H1 (cell line): ENCODE measurements around the gene ASMTL. TPM values are rescaled to one million over a fixed set of nuclear protein-coding genes. Genes with fewer than 3 reads are reported as not detected.

Experiments
- CTCF ChIA-PET: fragments of 300-600 bp; sonication (Branson Sonifier 250); formaldehyde crosslinking; loops from one replicate; lab custom pipeline; 2021; ENCODE audit not compliant: partially characterized antibody; lab: Charles Lee
- POLR2A ChIA-PET: fragments of 300-600 bp; sonication (Branson Sonifier 250); formaldehyde crosslinking; loops from one replicate; lab custom pipeline; 2021; ENCODE audit warnings: inconsistent platforms; ENCODE audit not compliant: partially characterized antibody; lab: Charles Lee
- DNase-seq, 2 experiments: peaks; one replicate each; pipeline versions ENCODE4 v3.0.0 to v3.0.0-alpha.2; 2010 to 2022; ENCODE audit warnings: low spot score in 2 of 2, low read depth in 1 of 2, mixed read lengths in 1 of 2
- FAIRE-seq: peaks from 2 replicates; lab custom pipeline; 2011; peaks lifted over from hg19 to GRCh38; lab: Jason Lieb, UNC
- H2AFZ ChIP-seq: 2 replicates; pipeline ENCODE4 v1.8.1; 2012; ENCODE audit warnings: low read length, inconsistent platforms
- H2AK5ac ChIP-seq: 2 replicates; pipeline ENCODE4 v1.6.1; 2013; ENCODE audit warnings: low read depth, low read length
- H2BK120ac ChIP-seq: replicated peaks from 2 replicates; pipeline ENCODE3; 2013; ENCODE audit warnings: low read depth, low read length, inconsistent platforms
- H2BK12ac ChIP-seq: 2 replicates; pipeline ENCODE4 v1.6.1; 2013; ENCODE audit warnings: low read depth, low read length
- H2BK15ac ChIP-seq: 2 replicates; pipeline ENCODE4 v1.6.1; 2013; ENCODE audit warnings: low read length
- H2BK20ac ChIP-seq: 2 replicates; pipeline ENCODE4 v1.6.1; 2013; ENCODE audit warnings: low read length
- H2BK5ac ChIP-seq: 2 replicates; pipeline ENCODE4 v1.6.1; 2013; ENCODE audit warnings: low read depth, low read length
- H3K14ac ChIP-seq: 2 replicates; pipeline ENCODE4 v1.6.1; 2013; ENCODE audit warnings: inconsistent platforms; ENCODE audit not compliant: insufficient read length
- H3K18ac ChIP-seq: 2 replicates; pipeline ENCODE4 v1.6.1; 2013; ENCODE audit warnings: low read length; ENCODE audit errors: extremely low read depth
- H3K23ac ChIP-seq: 2 replicates; pipeline ENCODE4 v1.6.1; 2013; ENCODE audit warnings: inconsistent platforms; ENCODE audit not compliant: insufficient read length
- H3K23me2 ChIP-seq: 2 replicates; pipeline ENCODE4 v1.6.1; 2013; ENCODE audit warnings: low read depth, low read length
- H3K27ac ChIP-seq: 2 replicates; pipeline ENCODE4 v1.6.1; 2011; ENCODE audit warnings: low read depth, low read length, inconsistent platforms
- H3K27me3 ChIP-seq, 4 experiments: replicated peaks in 1 of 4; 1 replicate in 1 of 4; 2 replicates in 3 of 4; pipeline versions ENCODE4 v1.6.1 to v1.8.1; 2011 to 2013; ENCODE audit warnings: low read length in 3 of 4, mild to moderate bottlenecking in 3 of 4, inconsistent platforms in 2 of 4, mixed read lengths in 2 of 4, moderate library complexity in 1 of 4; ENCODE audit not compliant: control insufficient read depth in 3 of 4, insufficient read depth in 3 of 4; ENCODE audit errors: extremely low read depth in 1 of 4
- H3K36me3 ChIP-seq, 4 experiments: 2 replicates each; pipeline versions ENCODE4 v1.6.1 to v1.8.1; 2011 to 2013; ENCODE audit warnings: mild to moderate bottlenecking in 4 of 4, low read length in 3 of 4, moderate library complexity in 2 of 4, control low read depth in 1 of 4, inconsistent platforms in 1 of 4; ENCODE audit not compliant: insufficient read depth in 4 of 4, control insufficient read depth in 2 of 4
- H3K4ac ChIP-seq: replicated peaks from 2 replicates; pipeline ENCODE3; 2013; ENCODE audit warnings: low read length, low read depth, mixed read lengths, inconsistent platforms; ENCODE audit not compliant: insufficient read length
- H3K4me1 ChIP-seq, 4 experiments: replicated peaks in 1 of 4; 1 replicate in 1 of 4; 2 replicates in 3 of 4; pipeline versions ENCODE4 v1.6.1 to v1.8.1; 2011 to 2013; ENCODE audit warnings: low read length in 3 of 4, inconsistent platforms in 2 of 4, mixed read lengths in 1 of 4; ENCODE audit not compliant: insufficient read depth in 4 of 4, control insufficient read depth in 3 of 4
- H3K4me2 ChIP-seq, 2 experiments: 2 replicates each; pipeline versions ENCODE4 v1.6.1 to v1.8.1; 2011 to 2013; ENCODE audit warnings: low read depth in 2 of 2, low read length in 2 of 2, control low read depth in 1 of 2, inconsistent platforms in 1 of 2, mild to moderate bottlenecking in 1 of 2; ENCODE audit not compliant: insufficient read depth in 1 of 2
- H3K4me3 ChIP-seq, 4 experiments: fragments of 200-600, 300-600 bp in 1 of 4; sonication (generic), shearing (Covaris generic), sonication (Bioruptor Twin) in 1 of 4; 2 replicates each; pipeline versions ENCODE4 v1.5.1 to v1.8.1; 2011 to 2016; ENCODE audit warnings: low read length in 4 of 4, low read depth in 3 of 4, control low read depth in 2 of 4, inconsistent platforms in 2 of 4, mild to moderate bottlenecking in 2 of 4, mixed read lengths in 1 of 4, moderate library complexity in 1 of 4; ENCODE audit not compliant: insufficient read depth in 2 of 4; ENCODE audit errors: extremely low read depth in 1 of 4
- H3K56ac ChIP-seq: replicated peaks from 2 replicates; pipeline ENCODE3; 2013; ENCODE audit warnings: low read depth, mild to moderate bottlenecking, mixed read lengths, low read length, inconsistent platforms; ENCODE audit not compliant: insufficient read length
- H3K79me1 ChIP-seq: 2 replicates; pipeline ENCODE4 v1.6.1; 2013; ENCODE audit warnings: low read depth, low read length, control low read depth
- H3K79me2 ChIP-seq, 2 experiments: 2 replicates each; pipeline versions ENCODE4 v1.6.1 to v1.8.1; 2012 to 2013; ENCODE audit warnings: low read length in 2 of 2, mild to moderate bottlenecking in 2 of 2, inconsistent platforms in 1 of 2; ENCODE audit not compliant: insufficient read depth in 2 of 2, control insufficient read depth in 1 of 2
- H3K9ac ChIP-seq, 4 experiments: replicated peaks in 1 of 4; 1 replicate in 1 of 4; 2 replicates in 3 of 4; pipeline versions ENCODE4 v1.6.1 to v1.8.1; 2011 to 2013; ENCODE audit warnings: low read depth in 3 of 4, low read length in 3 of 4, control low read depth in 2 of 4, mild to moderate bottlenecking in 2 of 4, moderate library complexity in 2 of 4, inconsistent platforms in 1 of 4; ENCODE audit errors: extremely low read depth in 1 of 4
- H3K9me3 ChIP-seq, 2 experiments: 2 replicates each; pipeline versions ENCODE4 v1.6.1 to v1.8.1; 2012 to 2013; ENCODE audit warnings: mild to moderate bottlenecking in 2 of 2, moderate library complexity in 2 of 2, control low read depth in 1 of 2, inconsistent platforms in 1 of 2, low read depth in 1 of 2, low read length in 1 of 2, mixed read lengths in 1 of 2; ENCODE audit not compliant: insufficient read depth in 2 of 2
- H4K20me1 ChIP-seq, 2 experiments: replicated peaks in 1 of 2; 2 replicates each; pipeline versions ENCODE3 to v1.8.1; 2011 to 2013; ENCODE audit warnings: inconsistent platforms in 2 of 2, low read length in 2 of 2, mild to moderate bottlenecking in 1 of 2; ENCODE audit not compliant: insufficient read depth in 2 of 2, control insufficient read depth in 1 of 2
- H4K5ac ChIP-seq: 2 replicates; pipeline ENCODE4 v1.6.1; 2013; ENCODE audit warnings: low read length, low read depth, mixed read lengths, inconsistent platforms; ENCODE audit not compliant: insufficient read length
- H4K8ac ChIP-seq: 2 replicates; pipeline ENCODE4 v1.8.0; 2013; ENCODE audit warnings: mild to moderate bottlenecking, moderate library complexity, low read length, inconsistent platforms; ENCODE audit not compliant: insufficient read depth; ENCODE audit errors: extremely low read depth
- H4K91ac ChIP-seq: replicated peaks from 2 replicates; pipeline ENCODE3; 2013; ENCODE audit warnings: low read length, mixed read lengths, inconsistent platforms; ENCODE audit not compliant: insufficient read length
- EZH2 ChIP-seq: fragments of 200-600 bp; sonication (generic); IDR thresholded peaks from 2 replicates; pipeline ENCODE4 v1.7.1; 2012; ENCODE audit warnings: low read depth, mild to moderate bottlenecking, moderate library complexity, low read length, inconsistent platforms; ENCODE audit not compliant: severe bottlenecking
- HDAC6 ChIP-seq: IDR thresholded peaks from one replicate; pipeline ENCODE4 v1.7.1; 2012; ENCODE audit warnings: low read depth, mild to moderate bottlenecking, inconsistent platforms, low read length, moderate library complexity
- POLR2A ChIP-seq, 2 experiments: IDR thresholded peaks; 1 replicate in 1 of 2; 2 replicates in 1 of 2; pipeline ENCODE4 v1.6.1; 2011; ENCODE audit warnings: low read depth in 2 of 2, low read length in 2 of 2, mild to moderate bottlenecking in 2 of 2; ENCODE audit errors: control extremely low read depth in 1 of 2
- SAP30 ChIP-seq: fragments of 300-600 bp; sonication (generic); IDR thresholded peaks from 2 replicates; pipeline ENCODE4 v1.7.1; 2012; ENCODE audit warnings: low read length, moderate library complexity, mild to moderate bottlenecking, inconsistent platforms; ENCODE audit not compliant: insufficient read depth, insufficient replicate concordance
- SP1 ChIP-seq: IDR thresholded peaks from 2 replicates; pipeline ENCODE4 v1.6.1; 2011; ENCODE audit warnings: low read depth, low read length
- SRF ChIP-seq: IDR thresholded peaks from 2 replicates; pipeline ENCODE4 v1.6.1; 2011; ENCODE audit warnings: mild to moderate bottlenecking, low read depth, low read length, moderate library complexity
- SUZ12 ChIP-seq: fragments of 200-600 bp; sonication (generic); IDR thresholded peaks from 2 replicates; pipeline ENCODE4 v1.6.1; 2012; ENCODE audit warnings: mild to moderate bottlenecking, inconsistent platforms, low read length, moderate library complexity, mixed read lengths
- TAF1 ChIP-seq: IDR thresholded peaks from 2 replicates; pipeline ENCODE4 v1.6.1; 2011; ENCODE audit warnings: mild to moderate bottlenecking, low read depth, low read length
- TAF7 ChIP-seq: optimal IDR thresholded peaks from 2 replicates; pipeline ENCODE3; 2011; ENCODE audit warnings: low read depth, mild to moderate bottlenecking, inconsistent platforms, low read length, moderate library complexity, borderline replicate concordance
- TEAD4 ChIP-seq: IDR thresholded peaks from 2 replicates; pipeline ENCODE4 v1.6.1; 2012; ENCODE audit warnings: low read depth, low read length, inconsistent platforms, mixed read lengths
- WGBS, 2 experiments: shearing (Covaris generic) in 1 of 2; methylation state at CpG; one replicate each; pipeline versions ENCODE4 v1.1.6 to v1.1.7; 2013 to 2015; ENCODE audit warnings: low lambda C conversion rate in 2 of 2, mixed read lengths in 2 of 2, inconsistent platforms in 1 of 2, low coverage in 1 of 2, missing lambda C conversion rate in 1 of 2; ENCODE audit not compliant: insufficient replicate concordance in 2 of 2, insufficient coverage in 1 of 2, insufficient read length in 1 of 2; ENCODE audit errors: extremely low coverage in 1 of 2, missing lambda C conversion rate in 1 of 2; 5-methylcytosine and 5-hydroxymethylcytosine counted together
- polyA plus RNA-seq, 7 experiments: library from polyadenylated mRNA; depleted of rRNA in 3 of 7; stranded (reverse) in 5 of 7; unstranded in 2 of 7; fragments of >200 nt in 5 of 7; fragments of 200-250 nt in 2 of 7; gene quantifications; 1 replicate in 5 of 7; 2 replicates in 1 of 7; 4 replicates in 1 of 7; pipeline versions ENCODE4 v1.2.1 to v1.2.3, GENCODE V29; 2011 to 2013; ENCODE audit warnings: missing spikeins in 2 of 7, mixed read lengths in 2 of 7
- total RNA-seq: library from RNA; stranded (reverse); fragmentation: NEBNext Ultra II Directional; extraction: Animal tissue kit (Norgen Biotek cat#: 25700); gene quantifications from 2 replicates; pipeline ENCODE4 v1.2.1, GENCODE V29; 2021

Gene ASMTL
- total and polyA plus RNA-seq, 2 of the 8 experiments (the other 6 are each of a cell fraction or from before 2014, with no cell fraction given) = 75.6 to 81.4 TPM

DNA sequence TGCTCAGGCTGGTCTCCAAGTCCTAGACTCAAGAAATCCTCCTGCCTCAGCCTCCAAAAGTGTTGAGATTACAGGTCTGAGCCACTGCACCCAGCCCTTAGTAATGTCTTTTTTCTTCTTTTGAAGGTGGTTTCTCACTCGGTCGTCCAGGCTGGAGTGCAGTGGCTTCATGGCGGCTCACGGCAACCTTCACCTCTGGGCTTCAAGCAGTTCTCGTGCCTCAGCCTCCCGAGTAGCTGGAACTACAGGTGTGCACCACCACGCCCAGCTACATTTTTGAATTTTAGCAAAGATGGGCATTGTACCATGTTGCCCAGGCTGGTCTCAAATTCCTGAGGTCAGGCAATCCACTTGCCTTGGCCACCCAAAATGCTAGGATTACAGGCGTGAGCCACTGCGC is 32.3 kb upstream of the ASMTL start:
- no peaks in the 10 kb centered on the region for H4K20me1 ChIP-seq
- FAIRE-seq = no peak

More for the DNA sequence above, 32.3 kb upstream of the ASMTL start:
- Histone ChIP-seq H3K27me3 (no peaks in the 10 kb centered on the region), H3K9me3 (peaks cover 0 to 5% of the 10 kb centered on the region in 2 experiments; a peak in 2 of 4 replicates), H2AFZ (no peak overlapping the region), H2BK120ac (no peak overlapping the region), H3K18ac (no peak overlapping the region), H2AK5ac (no peak overlapping the region), H3K4me3 (no peak overlapping the region), H3K14ac (no peak overlapping the region), H3K56ac (no peak overlapping the region), H4K8ac (no peak overlapping the region; the same call in 1 of the 2 replicates), H4K91ac (no peak overlapping the region), H4K5ac (no peak overlapping the region), H3K4me1 (peaks cover 4 to 11% (median 5%) of the 10 kb centered on the region in 4 experiments; a peak in 5 of 7 replicates), H3K23ac (no peak overlapping the region), H3K36me3 (no peaks in the 10 kb centered on the region), H2BK20ac (no peak overlapping the region), H3K79me2 (no peaks in the 10 kb centered on the region), H3K23me2 (no peaks in the 10 kb centered on the region; the same call in 1 of the 2 replicates), H2BK15ac (no peak overlapping the region), H2BK12ac (no peak overlapping the region), H3K79me1 (no peaks in the 10 kb centered on the region), H3K4ac (no peak overlapping the region), H3K4me2 (no peak overlapping the region), H2BK5ac (no peak overlapping the region), H3K27ac (no peak overlapping the region), H3K9ac (no peak overlapping the region)
- 89% methylated on average over 9 of the region's 9 CpGs; no CpG with 5 or more reads in 1 of the 2 experiments for WGBS, 2 experiments
- no peak for TF ChIP-seq TAF7
- TF ChIP-seq TEAD4 = no peak
- TF ChIP-seq EZH2 = no peak
- TF ChIP-seq SRF = no peak
- no peak for TF ChIP-seq POLR2A (IDR thresholded peaks at IDR 0.05; ENCODE audit: control extremely low read depth in 1 of 2, low read depth in 2 of 2, low read length in 2 of 2)
- TF ChIP-seq SUZ12 = no peak
- no peak for TF ChIP-seq SAP30
- no peak for TF ChIP-seq SP1
- no peak for TF ChIP-seq TAF1
- no peak for TF ChIP-seq HDAC6
- DNase-seq = no peak
- ChIA-PET CTCF (no interaction called here), POLR2A (no interaction called here)
